ES-I3 (cell line): Measurements from ENCODE around the gene UBIAD1.
"Not testable (repeated sequence)": the region's sequence is repeated elsewhere in the genome, so short reads cannot be mapped to it uniquely, and the experiment has no call there.

ENCODE experiments used
- H3K36me3 ChIP-seq: 2 replicates; pipeline ENCODE4 v1.6.1; 2013; ENCODE audit warnings: mild to moderate bottlenecking, low read length, control low read depth, moderate library complexity; ENCODE audit not compliant: insufficient read depth
- H3K4me1 ChIP-seq: 2 replicates; pipeline ENCODE4 v1.6.1; 2013; ENCODE audit warnings: mild to moderate bottlenecking, control low read depth, low read length; ENCODE audit not compliant: insufficient read depth
- H3K9ac ChIP-seq: 2 replicates; pipeline ENCODE4 v1.6.1; 2013; ENCODE audit warnings: low read depth, mild to moderate bottlenecking, low read length, moderate library complexity
- H3K9me3 ChIP-seq: 2 replicates; pipeline ENCODE4 v1.6.1; 2013; ENCODE audit warnings: mild to moderate bottlenecking, low read length, moderate library complexity; ENCODE audit not compliant: control insufficient read depth, insufficient read depth

UBIAD1 gene

DNA sequence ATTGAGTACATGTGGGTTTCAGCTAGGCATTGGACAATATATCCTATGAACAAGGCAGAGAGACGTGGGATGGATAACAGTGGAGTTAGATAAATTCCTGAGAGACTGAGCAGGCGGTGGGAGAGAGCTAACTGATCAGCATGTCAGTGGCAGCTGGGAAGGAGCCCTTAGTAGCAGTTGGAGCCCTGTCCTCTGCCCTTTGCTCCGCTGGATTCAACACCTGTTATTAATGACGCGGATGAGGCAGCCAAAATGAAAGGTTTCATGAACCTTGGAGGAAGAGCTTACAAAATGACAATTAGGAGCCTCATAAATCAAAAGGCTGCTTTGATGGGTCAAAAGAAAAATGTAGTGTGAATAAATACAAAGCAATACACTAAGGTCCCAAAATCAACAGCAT is 16.1 kb downstream of the UBIAD1 start:
- Histone ChIP-seq H3K4me1 (peaks cover 22% of the 10 kb centered on the region), H3K36me3 (no peaks in the 10 kb centered on the region; the same call in 1 of the 2 replicates), H3K9me3 (0 out of 2 replicates have a peak, but pooled peaks cover under 1% of the 10 kb centered on the region), H3K9ac (no peak overlapping the region)

DNA sequence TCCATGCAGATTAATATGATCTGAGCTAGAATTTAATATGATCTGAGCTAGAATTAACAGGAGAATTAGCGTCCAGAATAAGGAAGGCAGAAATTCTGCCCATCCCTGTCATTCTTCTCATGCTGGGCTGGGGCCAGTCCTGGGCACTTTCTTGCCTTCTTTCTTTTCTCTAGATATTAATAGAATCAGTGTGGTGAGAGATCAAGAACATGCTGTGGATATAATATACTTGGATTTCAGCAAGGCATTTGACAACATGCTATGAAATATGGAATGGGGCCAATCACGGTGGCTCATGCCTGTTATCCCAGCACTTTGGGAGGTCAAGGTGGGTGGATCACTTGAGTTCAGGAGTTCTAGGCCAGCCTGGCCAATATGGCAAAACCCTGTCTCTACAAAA is 18.1 kb downstream of the UBIAD1 start:
- no peaks in the 10 kb centered on the region; the same call in 1 of the 2 replicates for H3K36me3 ChIP-seq
- no peak overlapping the region for H3K9ac ChIP-seq
- H3K4me1 ChIP-seq = peaks cover 16% of the 10 kb centered on the region
- H3K9me3 ChIP-seq = no peaks in the 10 kb centered on the region

DNA sequence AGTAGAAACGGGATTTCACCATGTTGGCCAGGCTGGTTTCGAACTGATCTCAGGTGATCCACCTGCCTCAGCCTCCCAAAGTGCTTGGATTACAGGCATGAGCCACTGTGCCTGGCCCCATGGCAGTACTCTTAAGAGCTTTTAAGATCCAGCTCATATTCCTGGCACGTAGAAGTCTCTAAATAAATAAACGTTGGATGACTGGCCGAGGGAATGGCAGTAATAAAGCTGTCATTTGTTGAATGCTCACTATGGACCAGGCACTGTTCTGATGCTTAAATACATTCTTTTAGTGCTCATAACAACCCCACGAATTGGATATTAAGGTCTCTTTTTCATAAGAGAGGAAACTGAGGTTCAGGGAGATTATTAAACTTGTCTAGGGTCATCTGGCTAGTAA is 20.9 kb downstream of the UBIAD1 start:
- Histone ChIP-seq H3K9me3 (no peaks in the 10 kb centered on the region), H3K36me3 (no peaks in the 10 kb centered on the region; the same call in 1 of the 2 replicates), H3K9ac (no peak overlapping the region), H3K4me1 (peaks cover 3% of the 10 kb centered on the region; the same call in 1 of the 2 replicates)

DNA sequence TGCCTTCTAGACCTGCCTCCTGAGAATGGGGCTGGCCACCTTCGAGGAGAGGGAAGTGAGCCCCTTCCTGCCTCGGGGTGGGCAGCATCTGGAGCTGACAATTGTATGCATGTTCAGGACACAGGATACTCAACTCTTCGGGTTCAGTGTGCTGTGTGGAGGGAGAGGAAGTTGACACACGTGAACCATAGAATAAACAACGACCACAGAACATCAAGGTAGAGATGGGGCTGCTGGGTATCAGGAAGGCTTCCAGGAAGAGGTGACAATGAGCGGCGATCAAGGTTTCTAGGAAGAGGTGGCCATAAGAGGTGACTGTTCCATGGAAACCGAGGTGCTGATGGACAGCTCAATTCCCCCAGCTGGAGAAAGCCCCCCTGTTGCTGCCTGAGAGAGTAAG is 22.0 kb downstream of the UBIAD1 start:
- Histone ChIP-seq H3K9ac (no peak overlapping the region), H3K36me3 (no peaks in the 10 kb centered on the region), H3K9me3 (no peaks in the 10 kb centered on the region), H3K4me1 (peaks cover 9% of the 10 kb centered on the region)

DNA sequence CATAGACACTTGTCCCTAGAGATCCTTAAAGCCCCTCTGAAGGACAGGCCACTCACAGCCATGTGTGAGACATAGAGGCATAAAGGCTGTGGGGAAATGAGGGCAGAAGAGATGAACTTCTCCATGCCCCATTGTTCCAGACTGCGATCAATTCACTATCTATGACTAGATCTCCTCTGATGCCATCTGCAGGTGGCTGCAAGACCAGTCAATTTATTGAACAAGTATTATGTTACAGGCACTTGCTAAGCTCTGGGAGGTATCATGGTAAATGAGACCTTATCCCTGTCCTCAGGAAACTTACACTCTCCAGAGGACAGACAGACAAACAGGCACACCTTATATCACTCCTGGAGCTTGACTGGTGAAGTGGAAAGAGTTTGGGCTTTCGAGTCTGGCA is 22.9 kb downstream of the UBIAD1 start:
- no peaks in the 10 kb centered on the region for H3K9me3 ChIP-seq
- peaks cover 9% of the 10 kb centered on the region for H3K4me1 ChIP-seq
- H3K36me3 ChIP-seq = no peaks in the 10 kb centered on the region
- no peak overlapping the region for H3K9ac ChIP-seq

DNA sequence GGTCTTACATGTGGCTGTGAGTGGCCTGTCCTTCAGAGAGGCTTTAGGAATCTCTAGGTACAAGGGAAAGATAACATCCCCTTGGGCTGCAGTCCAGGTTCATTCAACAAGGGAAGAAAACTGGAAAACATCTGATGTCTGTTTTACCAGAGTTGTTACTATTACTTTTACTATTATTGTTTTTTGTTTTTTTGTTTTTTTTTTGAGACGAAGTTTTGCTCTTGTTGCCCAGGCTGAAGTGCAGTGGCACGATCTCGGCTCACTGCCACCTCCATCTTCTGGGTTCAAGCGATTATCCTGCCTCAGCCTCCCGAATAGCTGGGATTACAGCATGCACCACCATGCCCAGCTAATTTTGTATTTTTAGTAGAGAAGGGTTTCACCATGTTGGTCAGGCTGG is 24.8 kb downstream of the UBIAD1 start:
- not testable (repeated sequence) for H3K36me3 ChIP-seq, H3K4me1 ChIP-seq, H3K9me3 ChIP-seq, H3K9ac ChIP-seq

DNA sequence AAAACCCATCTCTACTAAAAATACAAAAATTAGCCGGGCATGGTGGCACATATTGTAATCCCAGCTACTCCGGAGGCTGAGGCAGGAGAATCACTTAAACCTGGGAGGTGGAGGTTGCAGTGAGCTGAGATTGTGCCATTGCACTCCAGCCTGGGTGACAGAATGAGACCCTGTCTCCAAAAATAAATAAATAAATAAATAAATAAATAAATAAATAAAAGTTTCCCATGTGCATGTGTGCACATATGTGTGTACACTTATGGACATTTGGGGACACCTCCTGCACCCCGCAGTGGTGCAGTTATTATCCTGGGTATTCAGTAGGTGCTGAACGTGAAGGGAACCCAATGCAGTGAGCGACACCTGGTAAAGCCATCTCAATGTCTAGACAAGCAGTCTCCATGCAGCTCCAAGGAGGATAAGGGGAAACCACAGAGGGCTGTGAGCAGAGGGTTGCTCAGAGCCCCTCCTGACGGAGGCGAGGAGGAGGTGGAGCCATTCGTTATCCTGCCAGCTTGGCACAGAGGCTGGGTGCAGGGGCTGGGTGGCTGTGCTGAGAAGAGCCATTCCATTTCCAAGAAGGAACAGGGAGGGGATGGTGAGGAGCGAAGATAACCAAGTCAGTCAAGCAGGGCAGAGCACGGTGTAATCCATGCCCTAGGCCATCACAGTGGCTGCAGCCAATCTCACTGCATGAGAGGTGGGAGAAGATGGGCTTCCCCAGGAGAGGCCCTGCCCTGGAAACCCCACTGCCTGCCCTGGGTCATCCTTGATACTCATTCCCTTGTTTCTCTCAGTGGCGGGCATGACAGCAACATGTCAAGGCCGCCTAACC is 25.6 kb downstream of the UBIAD1 start:
- no peaks in the 10 kb centered on the region for H3K9me3 ChIP-seq
- H3K36me3 ChIP-seq = no peaks in the 10 kb centered on the region
- no peak overlapping the region for H3K9ac ChIP-seq
- H3K4me1 ChIP-seq = peaks cover 9% of the 10 kb centered on the region

DNA sequence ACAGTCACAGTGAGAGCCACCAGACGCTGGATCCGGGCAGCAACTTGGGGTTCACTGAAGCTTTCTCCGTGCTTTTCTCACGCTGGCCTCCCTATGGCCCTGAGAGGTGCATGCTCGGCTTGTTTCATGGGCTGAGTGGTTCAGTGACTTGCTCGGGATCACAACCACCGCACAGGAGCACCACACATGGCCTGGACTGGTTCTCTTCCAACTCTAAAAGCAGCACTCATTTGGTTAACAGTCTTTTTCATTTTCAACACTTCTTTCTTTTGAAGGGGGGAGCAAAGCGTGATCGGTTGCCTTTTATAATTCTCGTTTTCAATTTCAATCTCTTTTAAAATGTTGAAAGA is 26.2 kb downstream of the UBIAD1 start:
- Histone ChIP-seq H3K4me1 (peaks cover 9% of the 10 kb centered on the region), H3K36me3 (no peaks in the 10 kb centered on the region), H3K9ac (no peak overlapping the region), H3K9me3 (no peaks in the 10 kb centered on the region)

DNA sequence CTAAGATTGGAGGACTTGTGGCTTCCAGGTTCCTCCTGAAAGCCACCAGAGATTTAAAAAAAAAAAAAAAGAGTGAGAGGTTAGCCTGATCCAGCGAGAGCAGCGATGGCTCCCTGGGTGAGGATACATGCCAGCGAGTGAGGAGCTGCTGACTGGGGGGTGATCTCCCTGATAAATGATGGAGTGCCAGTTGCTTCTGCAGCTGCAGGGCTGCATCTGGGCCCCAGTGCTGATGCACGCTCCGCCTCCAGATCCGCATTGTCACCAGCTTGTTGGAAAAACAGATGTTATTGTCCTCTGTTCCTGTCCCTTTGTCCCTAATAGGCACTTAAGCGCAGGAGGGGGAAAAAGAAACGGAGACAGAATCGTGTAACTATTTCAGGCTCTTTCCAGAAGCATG is 28.6 kb downstream of the UBIAD1 start:
- no peaks in the 10 kb centered on the region for H3K36me3 ChIP-seq

DNA sequence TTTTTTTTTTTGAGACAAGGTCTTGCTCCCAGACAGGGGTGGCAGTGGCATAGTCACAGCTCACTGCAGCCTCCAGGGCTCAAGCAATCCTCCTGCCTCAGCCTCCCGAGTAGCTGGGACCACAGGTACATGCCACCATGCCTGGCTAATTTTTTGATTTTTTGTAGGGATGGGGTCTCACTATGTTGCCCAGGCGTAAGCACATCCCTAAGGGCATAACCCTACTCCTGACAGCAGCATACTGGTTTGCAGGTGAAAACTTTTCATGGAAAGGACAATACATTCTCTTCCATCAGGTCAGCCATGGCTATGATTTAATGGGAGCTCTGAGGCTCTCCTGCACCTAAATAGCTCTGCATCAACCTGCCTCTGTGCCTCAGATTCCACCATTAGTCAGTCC is 29.4 kb downstream of the UBIAD1 start:
- no peaks in the 10 kb centered on the region for H3K36me3 ChIP-seq
- H3K4me1 ChIP-seq = peaks cover 9% of the 10 kb centered on the region
- H3K9ac ChIP-seq = no peak overlapping the region
- H3K9me3 ChIP-seq = no peaks in the 10 kb centered on the region

More for the DNA sequence above, 28.6 kb downstream of the UBIAD1 start:
- H3K9ac ChIP-seq = no peak overlapping the region
- no peaks in the 10 kb centered on the region for H3K9me3 ChIP-seq
- peaks cover 9% of the 10 kb centered on the region for H3K4me1 ChIP-seq

DNA sequence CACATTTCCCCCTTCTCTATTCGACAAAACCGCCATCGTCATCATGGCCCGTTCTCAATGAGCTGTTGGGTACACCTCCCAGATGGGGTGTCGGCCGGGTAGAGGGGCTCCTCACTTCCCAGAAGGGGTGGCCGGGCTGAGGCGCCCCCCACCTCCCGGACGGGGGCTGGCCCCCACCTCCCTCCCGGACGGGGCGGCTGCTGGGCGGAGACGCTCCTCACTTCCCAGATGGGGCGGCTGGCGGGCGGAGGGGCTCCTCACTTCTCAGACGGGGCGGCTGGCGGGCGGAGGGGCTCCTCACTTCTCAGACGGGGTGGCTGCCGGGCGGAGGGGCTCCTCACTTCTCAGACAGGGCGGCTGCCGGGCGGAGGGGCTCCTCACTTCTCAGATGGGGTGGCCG is 32.5 kb downstream of the UBIAD1 start:
- not testable (repeated sequence) for H3K9ac ChIP-seq, H3K4me1 ChIP-seq, H3K9me3 ChIP-seq, H3K36me3 ChIP-seq

DNA sequence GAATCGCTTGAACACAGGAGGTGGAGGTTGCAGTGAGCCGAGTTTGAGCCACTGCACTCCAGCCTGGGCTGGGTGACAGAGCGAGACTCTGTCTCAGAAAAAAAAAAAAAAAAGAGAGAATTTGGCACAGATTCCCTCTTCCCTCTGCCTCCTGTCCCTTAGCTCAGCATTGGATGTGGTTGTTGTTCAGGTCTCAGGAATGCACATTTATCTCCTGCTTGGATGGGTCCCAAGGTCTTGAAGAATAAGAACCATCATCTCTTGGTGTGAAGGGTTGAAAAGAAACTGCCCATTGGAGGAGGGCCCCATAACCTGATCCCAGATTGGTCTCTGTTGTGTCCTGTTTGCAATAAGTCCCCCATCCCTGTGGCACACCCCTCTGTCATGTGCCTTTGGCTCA is 34.9 kb downstream of the UBIAD1 start:
- no peak overlapping the region for H3K9ac ChIP-seq
- no peaks in the 10 kb centered on the region for H3K36me3 ChIP-seq

DNA sequence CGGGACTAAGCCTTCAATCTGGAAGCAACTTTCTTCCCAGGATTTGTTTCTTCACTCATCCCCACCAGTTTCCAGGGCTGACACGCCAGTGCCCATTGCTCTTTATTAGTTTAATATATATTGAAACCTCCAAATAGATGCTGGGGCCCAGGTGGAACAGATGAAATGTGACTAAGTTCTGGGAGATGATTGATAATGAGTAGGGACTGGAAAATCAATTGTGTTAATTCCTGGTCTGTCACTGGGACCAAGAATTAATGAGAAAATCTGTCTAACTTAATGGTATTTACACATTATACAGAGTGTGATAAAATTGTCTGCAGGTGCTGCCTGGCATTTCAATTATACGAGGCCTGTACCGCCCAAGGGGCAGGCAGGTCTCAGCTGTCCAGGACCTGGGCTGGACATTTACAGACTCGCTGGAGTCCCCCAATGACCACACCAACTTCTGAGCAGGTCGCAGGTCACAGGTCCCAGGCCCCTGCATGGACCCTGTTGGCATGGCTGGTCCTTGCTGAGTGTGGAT is 35.8 kb downstream of the UBIAD1 start:
- peaks cover 9% of the 10 kb centered on the region for H3K4me1 ChIP-seq
- no peaks in the 10 kb centered on the region for H3K36me3 ChIP-seq
- no peak overlapping the region for H3K9ac ChIP-seq
- H3K9me3 ChIP-seq = no peaks in the 10 kb centered on the region

More for the DNA sequence above, 34.9 kb downstream of the UBIAD1 start:
- H3K9me3 ChIP-seq = no peaks in the 10 kb centered on the region
- H3K4me1 ChIP-seq = peaks cover 9% of the 10 kb centered on the region

DNA sequence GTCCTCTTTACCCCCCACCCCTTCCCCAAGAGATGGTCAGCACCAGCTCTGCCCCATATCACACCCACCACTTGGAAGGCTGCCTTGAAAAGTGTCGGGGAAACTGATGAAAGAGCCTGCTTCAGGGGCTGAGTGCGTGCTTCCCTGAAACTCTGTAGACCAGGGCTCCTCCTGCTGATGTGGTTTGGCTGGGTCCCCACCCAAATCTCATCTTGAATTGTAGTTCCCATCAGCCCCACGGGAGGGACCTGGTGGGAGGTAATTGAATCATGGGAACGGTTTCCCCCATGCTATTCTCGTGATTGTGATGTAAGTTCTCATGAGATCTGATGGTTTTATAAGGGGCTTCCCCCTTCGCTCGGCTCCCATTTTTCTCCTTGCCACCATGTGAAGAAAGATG is 36.4 kb downstream of the UBIAD1 start:
- Histone ChIP-seq H3K4me1 (peaks cover 9% of the 10 kb centered on the region), H3K9ac (no peak overlapping the region), H3K9me3 (no peaks in the 10 kb centered on the region), H3K36me3 (no peaks in the 10 kb centered on the region)
